GM18868 (cell line): Measurements from ENCODE around the gene TNFAIP8L3.

Source experiments
- ATAC-seq: cut with Tn5 transposase; IDR thresholded peaks from one replicate; pipeline ENCODE4 v1.9.1; 2021; ENCODE audit warnings: mild to moderate bottlenecking, moderate library complexity; ENCODE audit not compliant: unreplicated experiment

The TNFAIP8L3 gene

GRCh38 chr15:51090753-51091152 is 4.0 kb downstream of the TNFAIP8L3 start:
- no peak for ATAC-seq

- ATAC-seq, result no peak
Measured at GRCh38 chr15:51089699-51090453, 4.8 kb downstream of the TNFAIP8L3 start.

GRCh38 chr15:51089041-51089440 is 5.7 kb downstream of the TNFAIP8L3 start:
- ATAC-seq, result no peak

DNA sequence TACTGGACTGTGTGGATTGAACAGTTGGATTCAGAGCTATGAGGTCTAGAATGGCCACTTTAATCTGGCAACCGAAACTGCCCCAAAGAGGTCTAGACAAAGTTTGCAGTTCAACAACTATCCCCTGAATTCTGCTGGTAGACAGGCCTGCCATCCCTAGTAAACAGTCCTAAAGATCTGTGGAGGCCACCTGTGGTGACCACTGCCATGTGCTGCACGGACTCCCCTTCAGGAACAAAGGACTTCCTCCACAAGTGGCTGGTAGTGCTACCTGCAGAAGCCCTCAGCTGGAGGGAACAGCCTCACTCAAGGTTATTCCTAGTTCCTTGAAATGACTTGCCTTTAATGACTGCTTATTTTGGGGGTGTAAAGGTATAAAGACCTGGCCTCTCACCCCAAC is 6.1 kb downstream of the TNFAIP8L3 start:
- ATAC-seq, result no peak

DNA sequence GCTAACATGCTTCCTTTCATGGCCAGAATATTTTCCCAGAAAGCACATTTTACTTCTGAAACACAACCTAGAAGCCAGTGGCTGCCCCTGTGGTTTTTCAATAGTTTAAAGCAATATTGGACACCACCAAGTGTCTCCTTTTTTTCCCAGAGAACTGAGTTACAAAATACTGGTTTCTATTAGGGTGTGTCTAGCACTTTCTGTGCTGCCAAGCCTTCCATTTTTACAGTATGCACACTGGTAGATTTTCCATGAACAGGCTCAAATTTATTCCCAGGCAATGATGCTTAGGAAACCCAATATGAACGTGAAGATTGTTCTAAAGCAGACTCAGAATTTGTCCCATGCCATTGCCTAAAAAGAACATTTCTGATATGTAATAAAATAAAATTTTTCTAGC is 7.2 kb downstream of the TNFAIP8L3 start:
- ATAC-seq, result no peak

DNA sequence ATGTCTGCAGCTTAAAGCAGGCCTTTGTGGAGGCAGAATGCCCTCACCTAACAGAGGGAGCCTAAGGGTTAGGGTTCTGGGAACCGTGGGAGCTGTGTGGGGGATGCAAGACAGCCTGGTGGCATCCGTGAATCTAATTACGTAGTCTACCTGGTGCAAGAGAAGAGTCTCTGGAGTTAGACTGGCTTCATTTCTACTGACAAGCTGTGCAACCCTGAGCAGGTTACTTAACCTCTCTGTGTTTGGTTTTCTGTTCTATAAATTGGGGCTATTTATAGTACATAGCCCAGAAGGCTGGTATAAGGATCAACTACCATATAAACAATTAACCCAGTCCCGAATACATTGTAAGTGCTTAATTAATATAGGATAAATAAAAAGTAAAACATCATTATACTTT is 8.3 kb downstream of the TNFAIP8L3 start:
- no peak for ATAC-seq

GRCh38 chr15:51085764-51086163 is 8.9 kb downstream of the TNFAIP8L3 start:
- no peak for ATAC-seq

GRCh38 chr15:51083641-51084166 is 11.0 kb downstream of the TNFAIP8L3 start:
- no peak for ATAC-seq

DNA sequence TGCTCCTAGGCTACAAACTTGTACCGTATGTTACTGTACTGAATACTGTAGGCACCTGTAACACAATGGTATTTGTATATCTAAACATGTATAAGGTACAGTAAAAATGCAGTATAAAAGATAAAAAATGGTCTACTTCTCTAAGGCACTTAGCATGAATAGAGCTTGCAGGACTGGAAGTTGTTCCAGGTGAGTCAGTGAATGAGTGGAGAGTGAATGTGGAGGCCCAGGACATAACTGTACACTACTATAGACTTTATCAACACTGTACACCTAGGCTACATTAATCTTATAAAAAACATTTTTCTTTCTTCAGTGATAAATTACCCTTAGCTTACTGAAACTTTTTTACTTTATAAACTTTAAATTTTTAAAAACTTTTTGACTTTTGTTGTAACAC is 12.5 kb downstream of the TNFAIP8L3 start:
- ATAC-seq, result no peak

DNA sequence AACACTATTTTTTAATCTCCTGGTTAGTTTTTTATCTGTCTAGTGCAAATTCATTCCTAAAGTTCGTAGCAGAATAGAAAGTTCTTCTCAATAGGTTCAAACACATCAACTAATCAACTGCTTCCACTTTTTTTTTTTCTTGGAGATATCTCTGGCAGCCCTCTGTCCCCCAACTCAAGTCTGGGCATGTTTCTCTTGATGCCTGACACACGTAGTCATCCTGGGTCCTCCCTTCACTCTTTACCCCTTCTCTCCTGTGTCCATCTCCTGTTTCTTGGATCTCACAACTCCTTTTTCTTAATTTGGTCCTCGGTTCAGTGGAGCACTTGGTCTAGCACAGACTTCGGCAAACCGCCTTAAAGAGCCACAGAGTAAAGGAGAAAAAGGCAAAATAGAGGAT is 14.4 kb downstream of the TNFAIP8L3 start:
- no peak for ATAC-seq

- no peak for ATAC-seq
Measured at GRCh38 chr15:51079226-51079625, 15.5 kb downstream of the TNFAIP8L3 start.

GRCh38 chr15:51077221-51078153 is 17.2 kb downstream of the TNFAIP8L3 start:
- no peak for ATAC-seq

DNA sequence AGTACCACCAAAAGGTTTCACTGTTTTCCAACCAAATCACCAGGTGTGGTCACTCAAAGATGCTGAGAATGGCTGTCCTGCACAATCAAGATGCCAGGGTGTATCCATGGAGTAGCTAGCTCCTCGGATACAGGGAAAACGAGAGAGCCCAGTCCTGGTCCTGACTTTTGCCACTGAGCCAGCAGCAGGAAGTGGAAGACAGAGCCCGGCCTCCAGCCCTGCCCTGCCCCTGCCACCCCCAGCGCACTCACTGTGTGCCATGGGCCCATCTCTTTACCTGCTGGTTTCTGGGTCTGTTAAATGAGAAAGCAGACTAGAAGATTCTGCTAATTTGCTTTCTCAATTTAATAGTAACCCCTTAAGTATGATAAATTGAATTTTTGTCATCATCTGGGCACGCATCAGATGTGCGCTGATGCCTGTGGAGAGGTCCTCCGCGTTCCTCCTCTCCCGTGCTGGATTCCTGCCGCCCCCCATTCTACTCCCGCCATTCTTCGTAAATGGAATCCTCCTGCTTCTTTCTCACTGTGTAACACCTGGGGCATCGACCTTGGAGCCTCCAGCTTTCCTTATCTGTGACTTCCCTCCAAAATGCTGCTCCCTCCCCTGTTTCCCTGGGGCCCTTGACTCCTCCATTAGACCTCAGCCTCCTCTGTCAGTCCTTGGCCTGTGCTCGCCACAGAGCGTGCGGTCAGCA is 18.0 kb downstream of the TNFAIP8L3 start:
- no peak for ATAC-seq

DNA sequence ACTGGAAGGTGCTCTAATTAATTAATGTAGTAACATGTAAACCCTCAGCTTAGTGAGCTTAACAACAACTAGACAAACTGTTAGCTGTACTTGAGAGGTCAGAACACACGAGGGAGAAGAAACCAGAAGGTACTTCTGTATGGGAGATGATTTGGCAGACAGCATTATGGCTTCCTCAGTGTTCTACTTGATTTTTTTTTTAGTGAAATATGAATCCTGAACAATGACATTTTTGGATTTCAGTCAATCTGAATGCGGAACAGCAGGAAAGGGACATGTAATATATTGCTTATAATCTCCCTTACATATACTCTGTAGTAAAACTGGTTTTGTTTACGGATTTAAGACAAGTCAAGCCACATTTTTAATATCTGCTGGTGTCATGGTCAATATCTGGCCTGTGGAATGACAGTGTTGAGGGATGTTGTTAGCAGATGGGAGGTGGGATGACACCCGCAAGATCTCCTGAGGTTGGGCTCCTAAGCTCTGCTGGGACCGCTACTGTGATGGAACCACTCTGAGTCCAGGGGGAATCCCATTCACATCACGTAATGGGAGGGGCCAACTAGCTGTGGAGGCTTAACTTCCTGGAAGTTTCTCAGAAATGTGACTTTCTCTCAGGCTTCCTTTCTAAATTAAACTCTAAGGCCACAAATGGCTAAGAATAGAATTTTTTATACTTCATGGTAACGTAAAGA is 18.7 kb downstream of the TNFAIP8L3 start:
- no peak for ATAC-seq

DNA sequence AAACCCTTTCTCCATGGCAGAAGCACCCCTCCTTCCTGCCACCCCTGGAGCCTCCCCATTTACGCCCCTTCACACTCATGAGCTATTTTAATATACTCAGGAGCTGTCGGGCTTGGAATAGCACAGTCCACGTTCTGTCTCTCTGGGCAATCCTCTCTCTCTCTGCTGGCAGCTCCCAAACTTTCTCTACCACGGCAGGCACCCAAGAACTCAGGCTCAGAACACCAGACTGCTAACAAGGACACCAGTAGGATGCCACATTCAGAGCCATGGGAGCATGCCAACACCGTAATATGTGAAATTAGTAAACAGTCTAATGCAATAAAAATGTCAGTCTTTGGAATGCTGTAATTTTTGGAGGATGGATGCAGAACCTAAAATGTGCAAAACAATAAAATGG is 19.3 kb downstream of the TNFAIP8L3 start:
- ATAC-seq, result no peak

- ATAC-seq, result no peak
Measured at GRCh38 chr15:51074926-51075325, 19.8 kb downstream of the TNFAIP8L3 start.

GRCh38 chr15:51071578-51071977 is 23.1 kb downstream of the TNFAIP8L3 start:
- ATAC-seq, result no peak

GRCh38 chr15:51069983-51070382 is 24.7 kb downstream of the TNFAIP8L3 start:
- ATAC-seq, result no peak

DNA sequence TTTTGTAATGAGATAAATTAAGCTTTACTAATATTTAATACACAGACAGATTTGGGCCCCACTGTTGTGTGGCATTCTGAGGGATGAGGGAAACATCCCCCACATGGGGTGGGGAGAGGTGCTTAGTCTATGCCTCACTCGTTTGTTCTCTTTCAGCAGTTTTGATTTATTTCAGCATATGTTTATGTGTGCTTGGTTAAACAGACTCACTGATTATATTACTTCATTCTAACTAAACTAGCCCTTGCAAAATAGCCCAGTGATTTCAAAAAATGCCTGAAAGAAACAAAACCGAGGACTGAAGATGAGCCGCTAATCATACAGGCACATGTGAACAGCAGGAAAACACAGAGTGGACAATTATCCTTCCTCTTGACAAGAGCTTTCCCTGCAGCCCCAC is 27.2 kb downstream of the TNFAIP8L3 start:
- ATAC-seq, result no peak

GRCh38 chr15:51065781-51066180 is 28.9 kb downstream of the TNFAIP8L3 start:
- ATAC-seq, result no peak

GRCh38 chr15:51065261-51065660 is 29.4 kb downstream of the TNFAIP8L3 start:
- no peak for ATAC-seq
